ENCODE measurements around the gene CABLES1. TPM values are rescaled to one million over a fixed set of nuclear protein-coding genes. Genes with fewer than 3 reads are reported as not detected.
A peak's percentile ranks its signal among the peaks of the same experiment; 100 is the strongest.

CABLES1 gene
- total and polyA plus RNA-seq, 12 donors: 2.1 to 11.9 (median 5.3) TPM

DNA sequence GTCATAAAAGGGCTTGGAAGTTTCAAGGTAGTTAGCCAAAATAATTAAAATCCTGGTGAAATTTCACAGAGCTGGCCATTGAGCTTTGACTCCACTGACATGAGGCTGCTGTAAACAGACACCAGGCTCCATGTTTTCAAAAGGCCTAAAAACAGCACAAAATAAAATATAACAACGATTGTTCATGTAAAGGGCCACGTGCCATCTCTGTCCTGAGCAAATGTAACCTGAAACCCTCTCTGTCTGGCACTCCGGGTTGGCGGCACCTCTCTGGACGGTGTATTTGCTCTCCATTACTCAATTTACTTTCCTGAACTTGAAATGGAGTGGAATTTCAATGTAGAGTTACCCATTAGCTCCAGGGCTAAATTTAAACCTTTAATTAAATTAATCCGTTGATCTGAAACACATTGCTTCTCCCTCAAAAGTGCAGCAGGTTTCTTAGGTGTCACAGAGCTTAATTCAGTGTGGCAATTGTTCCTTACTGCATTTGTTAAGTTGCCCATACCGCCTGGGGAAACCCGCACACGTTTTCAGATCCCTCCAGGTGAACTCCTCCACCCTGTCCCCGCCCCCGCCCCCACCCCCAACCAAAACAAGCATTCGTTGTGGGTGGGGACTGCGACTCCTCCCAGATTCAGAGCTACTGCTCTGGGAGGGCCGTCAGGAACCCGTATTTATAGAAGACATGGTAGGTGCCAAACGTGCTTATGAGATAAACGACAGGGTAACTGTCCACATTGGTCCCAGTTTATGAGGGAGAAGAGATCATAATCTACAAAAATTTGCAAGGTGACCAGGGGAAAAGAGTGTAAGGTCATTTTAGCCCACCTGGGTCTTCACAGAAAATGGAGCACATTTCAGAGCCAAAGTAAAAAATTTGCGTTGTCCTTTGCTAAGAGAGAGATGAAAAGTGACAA is 1.2 kb upstream of the CABLES1 start:
- TF ChIP-seq, protein P1, sequence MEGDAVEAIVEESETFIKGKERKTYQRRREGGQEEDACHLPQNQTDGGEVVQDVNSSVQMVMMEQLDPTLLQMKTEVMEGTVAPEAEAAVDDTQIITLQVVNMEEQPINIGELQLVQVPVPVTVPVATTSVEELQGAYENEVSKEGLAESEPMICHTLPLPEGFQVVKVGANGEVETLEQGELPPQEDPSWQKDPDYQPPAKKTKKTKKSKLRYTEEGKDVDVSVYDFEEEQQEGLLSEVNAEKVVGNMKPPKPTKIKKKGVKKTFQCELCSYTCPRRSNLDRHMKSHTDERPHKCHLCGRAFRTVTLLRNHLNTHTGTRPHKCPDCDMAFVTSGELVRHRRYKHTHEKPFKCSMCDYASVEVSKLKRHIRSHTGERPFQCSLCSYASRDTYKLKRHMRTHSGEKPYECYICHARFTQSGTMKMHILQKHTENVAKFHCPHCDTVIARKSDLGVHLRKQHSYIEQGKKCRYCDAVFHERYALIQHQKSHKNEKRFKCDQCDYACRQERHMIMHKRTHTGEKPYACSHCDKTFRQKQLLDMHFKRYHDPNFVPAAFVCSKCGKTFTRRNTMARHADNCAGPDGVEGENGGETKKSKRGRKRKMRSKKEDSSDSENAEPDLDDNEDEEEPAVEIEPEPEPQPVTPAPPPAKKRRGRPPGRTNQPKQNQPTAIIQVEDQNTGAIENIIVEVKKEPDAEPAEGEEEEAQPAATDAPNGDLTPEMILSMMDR (IDR thresholded peaks at IDR 0.05): no peak
- TF ChIP-seq POLR2A (IDR thresholded peaks at IDR 0.05): no peak
- Histone ChIP-seq H3K4me1 (replicated peaks in 1 of 2) (peaks cover 0 to 39% of the 10 kb centered on the region in 2 donors), H3K27me3 (no peaks in the 10 kb centered on the region), H3K36me3 (replicated peaks in 1 of 2) (no peaks in the 10 kb centered on the region), H3K9me3 (replicated peaks in 1 of 3) (no peaks in the 10 kb centered on the region), H3K27ac (peak overlapping the region in 1 of 5 donors; percentile 78), H3K4me3 (peak overlapping the region in 1 of 4 donors; percentile 88)
- WGBS, 4 donors: 42 to 54% (median 47%) methylated on average over 17 to 18 of the region's 18 CpGs
- intact Hi-C loops (cut with DNase I): no loop called here
- DNase-seq: no peak

DNA sequence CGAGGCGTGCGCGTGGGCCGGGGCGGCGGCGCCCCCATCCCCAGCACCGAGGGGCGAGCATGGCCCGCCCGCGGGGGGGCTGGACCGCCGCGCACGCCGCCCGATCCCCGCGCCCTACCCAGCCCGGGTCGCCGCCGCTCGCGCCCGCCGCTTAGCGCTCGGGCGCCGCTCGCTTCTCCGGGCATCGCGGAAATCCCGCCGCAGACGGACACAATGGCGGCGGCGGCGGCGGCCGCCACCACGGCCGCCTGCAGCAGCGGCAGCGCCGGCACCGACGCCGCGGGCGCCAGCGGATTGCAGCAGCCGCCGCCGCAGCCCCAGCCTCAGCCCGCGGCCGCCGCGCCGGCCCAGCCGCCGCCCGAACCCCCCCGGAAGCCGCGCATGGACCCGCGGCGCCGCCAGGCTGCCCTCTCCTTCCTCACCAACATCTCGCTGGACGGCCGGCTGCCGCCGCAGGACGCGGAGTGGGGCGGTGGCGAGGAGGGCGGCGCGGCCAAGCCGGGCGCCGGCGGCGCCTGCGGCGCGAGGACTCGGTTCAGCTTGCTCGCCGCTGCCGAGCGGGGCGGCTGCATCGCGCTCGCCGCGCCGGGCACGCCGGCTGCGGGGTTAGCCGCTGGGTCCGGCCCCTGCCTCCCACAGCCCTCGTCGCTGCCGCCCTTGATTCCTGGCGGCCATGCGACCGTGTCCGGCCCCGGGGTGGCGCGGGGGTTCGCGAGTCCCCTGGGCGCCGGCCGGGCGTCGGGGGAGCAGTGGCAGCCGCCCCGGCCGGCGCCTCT is 453 bp downstream of the CABLES1 start:
- Histone ChIP-seq H3K4me3 (peak overlapping the region in 2 of 4 donors; percentile 39 to 88), H3K27ac (peak overlapping the region in 4 of 5 donors; percentile 10 to 85 (median 70)), H3K27me3 (no peaks in the 10 kb centered on the region), H3K9me3 (replicated peaks in 1 of 3) (no peaks in the 10 kb centered on the region), H3K36me3 (replicated peaks in 1 of 2) (no peaks in the 10 kb centered on the region), H3K4me1 (replicated peaks in 1 of 2) (peaks cover 0 to 26% of the 10 kb centered on the region in 2 donors)
- intact Hi-C loops (cut with DNase I): no loop called here
- WGBS, 4 donors: 0 to 1% (median 1%) methylated on average over 1 to 134 of the region's 134 CpGs
- TF ChIP-seq, protein P1 (IDR thresholded peaks at IDR 0.05): no peak
- TF ChIP-seq POLR2A (IDR thresholded peaks at IDR 0.05): peak in 1 of 2 donors; percentile 7
- DNase-seq: peak in 2 of 7 donors; percentile 32 to 37

DNA sequence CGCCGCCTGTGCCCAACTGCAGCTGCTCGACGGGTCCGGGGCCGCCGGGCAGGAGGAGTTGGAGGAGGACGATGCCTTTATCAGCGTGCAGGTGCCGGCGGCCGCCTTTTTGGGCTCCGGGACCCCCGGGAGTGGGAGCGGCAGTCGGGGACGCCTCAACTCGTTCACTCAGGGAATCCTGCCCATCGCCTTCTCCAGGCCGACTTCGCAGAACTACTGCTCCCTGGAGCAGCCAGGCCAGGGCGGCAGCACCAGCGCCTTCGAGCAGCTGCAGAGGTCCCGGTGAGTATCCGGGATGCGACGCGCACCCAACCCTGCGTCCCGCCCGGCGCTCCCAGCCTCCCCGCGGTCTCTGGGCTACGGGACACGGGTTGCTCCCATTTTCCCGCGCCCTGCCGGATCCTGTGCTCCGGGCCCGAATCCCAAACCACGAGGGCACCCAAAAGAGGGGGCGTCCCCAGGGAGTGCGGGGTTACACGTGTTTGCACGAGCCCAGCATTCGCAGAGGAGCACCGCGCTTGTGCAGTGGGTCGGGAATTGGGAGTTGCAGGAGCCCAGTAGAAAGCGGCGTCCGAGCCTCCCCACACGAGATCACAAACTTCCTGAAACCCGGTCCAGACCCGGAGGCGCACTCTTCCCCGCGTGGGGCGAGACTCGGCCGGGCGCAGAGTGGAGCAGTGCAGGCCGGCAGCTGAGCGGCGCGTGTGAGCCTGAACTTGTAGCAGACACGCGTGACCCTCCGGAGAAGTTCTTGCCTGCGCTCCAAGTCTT is 1.2 kb downstream of the CABLES1 start:
- no peak for TF ChIP-seq POLR2A (IDR thresholded peaks at IDR 0.05)
- TF ChIP-seq, protein P1 (IDR thresholded peaks at IDR 0.05): no peak
- intact Hi-C loops (cut with DNase I): no loop called here
- H3K27me3 ChIP-seq: no peaks in the 10 kb centered on the region
- DNase-seq: peak in 2 of 7 donors; percentile 32 to 42
- peaks cover 6 to 34% of the 10 kb centered on the region in 2 donors for H3K4me1 ChIP-seq (replicated peaks in 1 of 2)
- no peaks in the 10 kb centered on the region for H3K36me3 ChIP-seq (replicated peaks in 1 of 2)
- peak overlapping the region in 2 of 4 donors; percentile 23 to 88 for H3K4me3 ChIP-seq
- H3K9me3 ChIP-seq (replicated peaks in 1 of 3): no peaks in the 10 kb centered on the region
- WGBS, 4 donors: 8 to 26% (median 17%) methylated on average over 6 to 72 of the region's 72 CpGs
- peak overlapping the region in 4 of 5 donors; percentile 10 to 85 (median 46) for H3K27ac ChIP-seq

Data from adrenal gland (tissue), 12 donors.